Measurements from ENCODE around the gene RAD51B. TPM values are rescaled to one million over a fixed set of nuclear protein-coding genes. Genes with fewer than 3 reads are reported as not detected.

RAD51B gene
- total and polyA plus RNA-seq, 2 of the 13 experiments (the other 11 are each of a cell fraction or from before 2014, with no cell fraction given): 7.0 to 9.5 TPM

DNA sequence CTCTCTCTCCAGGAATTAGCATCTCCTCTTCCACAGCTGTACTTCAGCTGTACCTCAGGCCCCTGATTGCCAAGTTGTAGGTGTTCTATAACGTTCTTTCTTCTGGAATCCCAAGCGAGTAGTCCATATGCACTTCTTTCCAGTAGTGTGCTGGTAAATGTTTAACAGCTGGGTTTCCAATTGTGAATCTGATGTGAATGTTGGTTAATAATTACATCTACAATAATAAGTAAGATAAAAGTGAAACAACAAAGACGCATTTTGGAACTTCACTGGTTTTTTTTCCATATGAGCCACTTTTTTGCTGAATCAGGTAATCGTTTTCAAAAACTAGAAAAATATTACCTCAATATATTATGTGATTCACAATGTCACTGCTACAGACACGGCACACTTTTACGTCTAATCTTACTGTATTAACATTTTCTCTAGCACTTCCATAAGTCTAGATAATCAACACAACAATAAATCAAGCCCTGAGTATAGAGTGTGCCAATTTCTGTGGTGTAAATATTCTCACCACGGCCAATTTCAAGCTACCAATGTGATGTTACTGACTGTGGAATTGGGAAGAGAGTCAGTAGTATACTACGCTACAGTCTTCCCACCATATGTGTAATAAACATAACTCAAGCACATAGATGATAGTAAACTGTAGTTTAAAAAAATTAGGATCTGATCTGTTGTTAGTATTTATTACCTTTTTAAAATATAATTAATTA is 860.3 kb downstream of the RAD51B start:
- no peaks in the 10 kb centered on the region for H3K79me2 ChIP-seq (ENCODE audit: insufficient read depth, low read length)
- ChIA-PET CTCF (ENCODE audit: low intra/inter-chr PET ratio, low total read pairs) (no interaction called here), POLR2A (interaction anchor here (1.0 to 1.7 kb wide), 2 partner anchors 100 to 113 kb away, joined by 3 to 4 read pairs; partner anchors contain the start of gene ZFP36L1)
- intact Hi-C loops (cut with micrococcal nuclease; ENCODE audit: unreplicated experiment): no loop called here
- peak overlapping the region in 2 of 3 experiments; percentile 0 to 3; a peak in 1 of 6 replicates for H3K4me3 ChIP-seq (replicated peaks in 1 of 3; ENCODE audit: insufficient read depth in 1 of 3, low read depth in 2 of 3, low read length in 3 of 3)
- H3K36me3 ChIP-seq (replicated peaks in 1 of 2; ENCODE audit: control insufficient read depth in 1 of 2, insufficient read depth in 2 of 2, low read length in 2 of 2): no peaks in the 10 kb centered on the region
- TF ChIP-seq HNF1A (IDR thresholded peaks at IDR 0.05; ENCODE audit: low read depth): peak; percentile 56
- TF ChIP-seq HNF1A (CRISPR knock-in tag; IDR thresholded peaks at IDR 0.05; ENCODE audit: borderline replicate concordance): peak; percentile 43; the same call in 1 of the 2 replicates
- no peak for TF ChIP-seq SOX6 (IDR thresholded peaks at IDR 0.05)
- no peak for TF ChIP-seq SOX6 (CRISPR knock-in tag; IDR thresholded peaks at IDR 0.05)
- TF ChIP-seq, protein P1, sequence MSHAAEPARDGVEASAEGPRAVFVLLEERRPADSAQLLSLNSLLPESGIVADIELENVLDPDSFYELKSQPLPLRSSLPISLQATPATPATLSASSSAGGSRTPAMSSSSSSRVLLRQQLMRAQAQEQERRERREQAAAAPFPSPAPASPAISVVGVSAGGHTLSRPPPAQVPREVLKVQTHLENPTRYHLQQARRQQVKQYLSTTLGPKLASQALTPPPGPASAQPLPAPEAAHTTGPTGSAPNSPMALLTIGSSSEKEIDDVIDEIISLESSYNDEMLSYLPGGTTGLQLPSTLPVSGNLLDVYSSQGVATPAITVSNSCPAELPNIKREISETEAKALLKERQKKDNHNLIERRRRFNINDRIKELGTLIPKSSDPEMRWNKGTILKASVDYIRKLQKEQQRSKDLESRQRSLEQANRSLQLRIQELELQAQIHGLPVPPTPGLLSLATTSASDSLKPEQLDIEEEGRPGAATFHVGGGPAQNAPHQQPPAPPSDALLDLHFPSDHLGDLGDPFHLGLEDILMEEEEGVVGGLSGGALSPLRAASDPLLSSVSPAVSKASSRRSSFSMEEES (CRISPR knock-in tag; IDR thresholded peaks at IDR 0.05): no peak
- TF ChIP-seq MAFK (conservative IDR thresholded peaks at IDR 0.05 in 1 of 2, IDR thresholded peaks at IDR 0.05 in 1 of 2; ENCODE audit: low read length in 2 of 2): peak; percentile 84 to 94
- peak; percentile 91 for TF ChIP-seq MAFF (IDR thresholded peaks at IDR 0.05; ENCODE audit: low read depth, low read length)
- 0 out of 2 replicates have a peak, but pooled peaks have one; percentile 40 for TF ChIP-seq BCL6 (CRISPR knock-in tag; IDR thresholded peaks at IDR 0.05)
- no peak for ATAC-seq
- no peak overlapping the region for H3K9ac ChIP-seq (ENCODE audit: insufficient read depth, low read depth, low read length)
- DNase-seq (ENCODE audit: low spot score): peak; percentile 13
- no peaks in the 10 kb centered on the region for H3K9me3 ChIP-seq (ENCODE audit: low read length)
- WGBS (ENCODE audit: low lambda C conversion rate): 25% methylated on average over 8 of the region's 8 CpGs
- in situ Hi-C loops (cut with HindIII; ENCODE audit: extremely low pct_ligation_motif_present, low pct_unique_long_range_greater_than_20kb): no loop called here
- BruUV-seq (replicated peaks): no TSS peak
- H3K4me1 ChIP-seq (ENCODE audit: insufficient read depth, low read length): peaks cover 72% of the 10 kb centered on the region
- peaks cover 0 to 8% of the 10 kb centered on the region in 2 experiments; a peak in 2 of 5 replicates for H3K27me3 ChIP-seq (ENCODE audit: control insufficient read depth in 1 of 2, insufficient read depth in 2 of 2, low read length in 2 of 2)
- peak overlapping the region; percentile 54 for H3K4me2 ChIP-seq (ENCODE audit: low read depth, low read length)
- no peak for FAIRE-seq
- no peak overlapping the region for H3K27ac ChIP-seq (ENCODE audit: extremely low read length, insufficient read depth, low read length)
- no peaks in the 10 kb centered on the region for H4K20me1 ChIP-seq (ENCODE audit: insufficient read depth, low read length)
- no peak overlapping the region for H2AFZ ChIP-seq (ENCODE audit: low read length)

All from HepG2 (cell line).